ENCODE data around the gene OSBPL5. TPM values are rescaled to one million over a fixed set of nuclear protein-coding genes. Genes with fewer than 3 reads are reported as not detected.

Gene OSBPL5
- total RNA-seq, 1 experiment from 2014 or later, result 51.4 TPM

GRCh38 chr11:3140291-3140603 lies 24.9 kb downstream of the OSBPL5 start:
- ATAC-seq, result no peak
- Histone ChIP-seq H3K9ac (ENCODE audit: low read length) (no peak overlapping the region), H3K79me2 (ENCODE audit: low read length) (no peaks in the 10 kb centered on the region), H3K4me2 (ENCODE audit: low read length) (no peak overlapping the region), H4K20me1 (ENCODE audit: low read length) (no peaks in the 10 kb centered on the region), H2AFZ (ENCODE audit: low read length) (no peak overlapping the region), H3K4me1 (ENCODE audit: insufficient read depth, low read length) (no peaks in the 10 kb centered on the region), H3K27ac (ENCODE audit: low read length) (no peak overlapping the region), H3K9me3 (ENCODE audit: low read length) (no peaks in the 10 kb centered on the region), H3K36me3 (ENCODE audit: low read depth, low read length) (no peaks in the 10 kb centered on the region), H3K9me2 (replicated peaks; ENCODE audit: low read length) (no peaks in the 10 kb centered on the region), H3F3A (ENCODE audit: low read length, unreplicated experiment) (no peaks in the 10 kb centered on the region), H3K4me3 (ENCODE audit: low read length) (no peak overlapping the region), H3K27me3 (ENCODE audit: low read length) (no peaks in the 10 kb centered on the region)
- POLR2A ChIA-PET (ENCODE audit: unreplicated experiment), result no interaction called here
- CTCF ChIA-PET, result no interaction called here
- intact Hi-C loops (cut with micrococcal nuclease), result no loop called here
- TF ChIP-seq EZH2phosphoT487 (IDR thresholded peaks at IDR 0.05; ENCODE audit: borderline replicate concordance, low read length), result no peak
- TF ChIP-seq EZH2 (IDR thresholded peaks at IDR 0.05; ENCODE audit: low read length, unreplicated experiment), result no peak
- no peak for TF ChIP-seq CTCF (conservative IDR thresholded peaks at IDR 0.05; ENCODE audit: low read depth, low read length)
- no peak for DNase-seq
- no TSS peak for BruUV-seq (replicated peaks)

DNA sequence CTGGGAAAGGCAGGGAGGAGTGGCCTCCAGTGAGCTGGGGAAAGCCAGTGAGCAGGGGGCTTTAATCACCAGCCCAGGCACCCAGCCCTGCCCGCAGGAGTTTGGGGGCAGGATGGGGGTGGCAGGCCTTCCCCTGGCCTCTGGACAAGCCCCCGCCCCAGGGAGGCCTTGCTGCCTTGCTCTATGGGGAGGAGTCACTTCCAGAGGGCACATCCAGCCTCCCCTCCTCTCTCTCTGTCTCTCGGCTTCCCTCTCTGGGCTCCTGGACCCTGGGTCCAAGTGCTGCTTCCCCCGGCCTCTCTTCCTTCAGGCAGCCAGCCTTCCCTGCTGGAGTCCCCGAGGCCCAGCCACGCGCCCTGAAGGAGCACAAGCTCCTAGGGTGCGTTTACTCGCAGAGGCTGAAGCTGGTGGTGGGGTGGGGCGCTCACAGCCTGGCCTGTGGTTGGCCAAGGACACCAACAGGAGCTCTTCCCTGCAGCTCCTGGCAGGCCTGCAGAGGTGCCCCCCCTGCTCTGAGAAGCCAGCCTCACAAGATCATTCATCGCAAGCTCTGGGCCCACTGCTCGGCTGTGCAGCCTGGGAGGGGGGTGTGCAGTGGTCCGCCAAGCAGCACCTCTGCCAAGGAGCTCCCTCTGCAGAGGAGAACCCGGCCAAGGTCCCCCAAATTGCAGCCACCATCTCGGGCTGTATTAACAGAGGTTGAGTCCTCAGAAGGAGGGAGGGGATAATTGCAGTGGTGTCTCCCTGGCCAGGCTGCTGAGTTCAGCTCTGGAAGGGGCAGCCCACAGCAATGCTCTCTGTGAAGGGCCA lies 25.4 kb downstream of the OSBPL5 start:
- ChIA-PET POLR2A (ENCODE audit: unreplicated experiment) (no interaction called here), CTCF (no interaction called here)
- BruUV-seq (replicated peaks), result no TSS peak

More for the DNA sequence above, 25.4 kb downstream of the OSBPL5 start:
- H3K27me3 ChIP-seq (ENCODE audit: low read length), result no peaks in the 10 kb centered on the region
- ATAC-seq, result no peak
- no peak overlapping the region for H3K4me2 ChIP-seq (ENCODE audit: low read length)
- DNase-seq, result no peak
- no peaks in the 10 kb centered on the region for H3K9me2 ChIP-seq (replicated peaks; ENCODE audit: low read length)
- no peak overlapping the region for H3K4me3 ChIP-seq (ENCODE audit: low read length)
- no peak overlapping the region for H3K27ac ChIP-seq (ENCODE audit: low read length)
- H3K9ac ChIP-seq (ENCODE audit: low read length), result no peak overlapping the region
- no peaks in the 10 kb centered on the region for H3K36me3 ChIP-seq (ENCODE audit: low read depth, low read length)
- no peaks in the 10 kb centered on the region for H3K9me3 ChIP-seq (ENCODE audit: low read length)
- no peaks in the 10 kb centered on the region for H4K20me1 ChIP-seq (ENCODE audit: low read length)
- TF ChIP-seq CTCF (conservative IDR thresholded peaks at IDR 0.05; ENCODE audit: low read depth, low read length), result no peak
- TF ChIP-seq EZH2phosphoT487 (IDR thresholded peaks at IDR 0.05; ENCODE audit: borderline replicate concordance, low read length), result no peak
- no peak for TF ChIP-seq EZH2 (IDR thresholded peaks at IDR 0.05; ENCODE audit: low read length, unreplicated experiment)
- no peaks in the 10 kb centered on the region for H3F3A ChIP-seq (ENCODE audit: low read length, unreplicated experiment)
- no peak overlapping the region for H2AFZ ChIP-seq (ENCODE audit: low read length)
- H3K79me2 ChIP-seq (ENCODE audit: low read length), result no peaks in the 10 kb centered on the region
- H3K4me1 ChIP-seq (ENCODE audit: insufficient read depth, low read length), result no peaks in the 10 kb centered on the region
- intact Hi-C loops (cut with micrococcal nuclease), result no loop called here
